ENCODE results near the gene ANGPTL8.

The ANGPTL8 gene

GRCh38 chr19:11233073-11233472, 6.3 kb upstream of the ANGPTL8 start:
- no peak for TF ChIP-seq CTCF (IDR thresholded peaks at IDR 0.05; ENCODE audit: borderline replicate concordance, control extremely low read depth, extremely low read depth, insufficient read depth, missing control alignments)
- in situ Hi-C loops (cut with MboI; ENCODE audit: low sequenced_read_pairs, unreplicated experiment), result no loop called here
- no peak for DNase-seq (ENCODE audit: low spot score)

DNA sequence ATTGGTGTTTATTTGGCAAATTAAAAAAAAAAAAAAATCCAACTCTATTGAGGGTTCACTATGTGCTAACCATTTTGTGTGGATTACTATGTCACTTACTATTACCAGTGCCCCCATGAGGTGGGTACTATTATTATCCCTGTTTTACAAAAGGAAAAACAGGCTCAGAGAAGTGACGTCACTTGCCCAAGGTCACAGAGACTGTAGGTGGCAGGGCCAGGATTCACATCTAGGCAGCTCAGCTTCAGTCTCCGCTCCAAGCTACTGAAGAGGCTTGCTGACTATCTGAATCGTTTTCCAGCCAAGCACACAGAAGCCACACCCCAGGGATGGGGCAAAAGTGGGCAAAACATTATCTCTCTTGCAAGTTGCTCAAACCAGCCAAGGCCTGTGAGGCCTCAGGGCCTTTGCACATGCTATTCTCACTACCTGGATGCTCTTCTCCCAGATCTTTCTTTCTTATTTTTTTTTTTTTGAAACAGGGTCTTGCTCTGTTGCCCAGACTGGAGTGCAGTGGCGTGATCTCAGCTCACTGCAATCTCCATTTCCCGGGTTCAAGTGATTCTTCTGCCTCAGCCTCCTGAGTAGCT, 4.8 kb upstream of the ANGPTL8 start:
- in situ Hi-C loops (cut with MboI; ENCODE audit: low sequenced_read_pairs, unreplicated experiment), result no loop called here
- DNase-seq (ENCODE audit: low spot score), result no peak
- no peak for TF ChIP-seq CTCF (IDR thresholded peaks at IDR 0.05; ENCODE audit: borderline replicate concordance, control extremely low read depth, extremely low read depth, insufficient read depth, missing control alignments)

DNA sequence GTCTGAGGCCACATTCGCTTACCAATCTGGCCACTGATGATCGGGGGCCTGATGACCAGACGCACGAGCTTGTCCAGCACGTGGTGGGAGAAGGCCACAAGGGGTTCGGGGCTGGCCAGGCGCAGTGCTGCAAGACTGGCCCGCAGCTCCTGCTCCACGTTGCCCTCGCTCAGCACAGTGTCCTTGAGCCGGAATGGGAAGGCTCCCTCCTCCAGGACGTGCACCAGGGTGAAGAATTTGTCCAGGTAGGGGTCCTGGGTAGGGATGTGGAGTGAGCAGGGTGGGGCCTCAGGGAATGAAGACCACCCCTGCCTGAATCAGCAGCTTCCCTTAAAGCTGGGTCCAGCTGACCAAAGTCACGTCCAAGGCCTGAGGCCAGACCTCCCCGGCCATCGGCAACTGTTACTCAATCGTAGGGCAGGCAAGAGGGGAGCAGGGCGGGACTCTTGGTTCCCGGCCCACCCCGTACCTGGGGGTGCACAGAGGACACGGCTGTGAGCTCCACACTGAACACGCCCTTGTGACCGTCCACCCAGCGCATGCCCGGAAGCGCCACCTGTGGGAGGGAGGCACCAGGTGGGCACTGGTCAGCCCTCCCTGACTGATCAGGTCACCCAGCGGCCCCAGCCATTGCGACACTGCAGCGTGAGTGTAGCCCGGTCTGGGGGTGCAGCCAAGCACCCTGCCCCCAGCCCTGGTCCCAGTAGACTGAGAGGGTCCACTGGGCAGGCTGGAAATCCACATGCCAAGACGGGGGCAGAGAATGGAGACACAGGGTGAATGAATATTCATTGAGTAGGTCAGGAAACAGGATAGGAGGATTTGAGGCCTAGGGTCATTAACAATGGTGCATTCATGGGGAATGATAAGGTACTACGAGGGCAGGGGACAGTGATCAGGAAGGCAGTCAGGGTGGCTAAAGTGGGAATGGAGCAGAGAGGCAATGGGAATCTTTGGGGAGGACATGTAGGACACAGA, 2.8 kb upstream of the ANGPTL8 start:
- in situ Hi-C loops (cut with MboI; ENCODE audit: low sequenced_read_pairs, unreplicated experiment), result no loop called here
- no peak for TF ChIP-seq CTCF (IDR thresholded peaks at IDR 0.05; ENCODE audit: borderline replicate concordance, control extremely low read depth, extremely low read depth, insufficient read depth, missing control alignments)
- no peak for DNase-seq (ENCODE audit: low spot score)

- in situ Hi-C loops (cut with MboI; ENCODE audit: low sequenced_read_pairs, unreplicated experiment), result no loop called here
- TF ChIP-seq CTCF (IDR thresholded peaks at IDR 0.05; ENCODE audit: borderline replicate concordance, control extremely low read depth, extremely low read depth, insufficient read depth, missing control alignments), result no peak
- no peak for DNase-seq (ENCODE audit: low spot score)
Measured at GRCh38 chr19:11237321-11237720, 2.1 kb upstream of the ANGPTL8 start.

- no peak for DNase-seq (ENCODE audit: low spot score)
- in situ Hi-C loops (cut with MboI; ENCODE audit: low sequenced_read_pairs, unreplicated experiment), result no loop called here
- no peak for TF ChIP-seq CTCF (IDR thresholded peaks at IDR 0.05; ENCODE audit: borderline replicate concordance, control extremely low read depth, extremely low read depth, insufficient read depth, missing control alignments)
Measured at GRCh38 chr19:11238041-11238440, 1.4 kb upstream of the ANGPTL8 start.

DNA sequence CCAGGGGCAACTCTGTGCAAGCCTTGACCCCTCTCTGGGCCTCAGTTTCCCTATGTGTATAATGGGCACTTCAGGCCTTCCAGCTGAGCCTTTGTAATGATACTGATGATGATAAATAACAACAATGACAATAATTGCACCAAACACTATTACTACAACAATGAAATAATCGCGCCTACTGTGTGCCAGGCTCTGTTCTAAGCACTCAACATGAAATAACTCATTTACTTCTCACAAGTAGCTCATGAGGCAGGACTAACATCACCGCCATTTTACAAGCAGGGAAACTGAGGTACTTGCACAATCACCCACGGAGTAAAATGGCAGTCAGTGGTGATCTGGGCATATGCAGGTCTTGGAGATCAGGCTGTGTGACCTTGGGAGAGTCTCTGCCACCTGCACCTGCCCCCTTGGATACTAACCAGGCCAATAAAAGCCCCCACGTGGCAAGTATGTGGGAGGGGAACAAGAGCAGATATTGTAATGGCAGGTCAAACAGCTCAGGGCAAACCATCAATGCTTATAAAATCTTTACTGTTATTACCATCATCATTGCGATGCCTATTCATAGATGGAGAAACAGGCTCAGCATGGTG, 540 bp upstream of the ANGPTL8 start:
- in situ Hi-C loops (cut with MboI; ENCODE audit: low sequenced_read_pairs, unreplicated experiment), result no loop called here
- DNase-seq (ENCODE audit: low spot score), result no peak
- no peak for TF ChIP-seq CTCF (IDR thresholded peaks at IDR 0.05; ENCODE audit: borderline replicate concordance, control extremely low read depth, extremely low read depth, insufficient read depth, missing control alignments)

Data from GM13976 (cell line).